Dendritic cell treated with granulocyte-macrophage colony-stimulating factor and Interleukin-4, amounts not matched to agents 40 ng/mL and 50 ng/mL, for 4 days (primary cell): ENCODE data around the gene SEC16A.

Source experiments
- H3K27ac Mint-ChIP-seq: one replicate; pipeline ENCODE4 v1.8.0; 2022; ENCODE audit warnings: mild to moderate bottlenecking, mixed read lengths
- H3K27me3 Mint-ChIP-seq: one replicate; pipeline ENCODE4 v1.8.0; 2022; ENCODE audit warnings: mild to moderate bottlenecking, mixed read lengths
- H3K36me3 Mint-ChIP-seq: one replicate; pipeline ENCODE4 v1.8.0; 2022; ENCODE audit warnings: low read depth, mixed read lengths
- H3K4me1 Mint-ChIP-seq: one replicate; pipeline ENCODE4 v1.8.0; 2022; ENCODE audit warnings: low read depth, mixed read lengths
- H3K4me3 Mint-ChIP-seq: one replicate; pipeline ENCODE4 v1.8.0; 2022; ENCODE audit warnings: mild to moderate bottlenecking, moderate library complexity, mixed read lengths
- H3K9me3 Mint-ChIP-seq: one replicate; pipeline ENCODE4 v1.8.0; 2022; ENCODE audit warnings: mixed read lengths
- intact Hi-C: fragments of 100-400 bp; cut with micrococcal nuclease; formaldehyde crosslinking; loops from one replicate; pipeline ENCODE4 v1.15.0; 2022

Gene SEC16A

DNA sequence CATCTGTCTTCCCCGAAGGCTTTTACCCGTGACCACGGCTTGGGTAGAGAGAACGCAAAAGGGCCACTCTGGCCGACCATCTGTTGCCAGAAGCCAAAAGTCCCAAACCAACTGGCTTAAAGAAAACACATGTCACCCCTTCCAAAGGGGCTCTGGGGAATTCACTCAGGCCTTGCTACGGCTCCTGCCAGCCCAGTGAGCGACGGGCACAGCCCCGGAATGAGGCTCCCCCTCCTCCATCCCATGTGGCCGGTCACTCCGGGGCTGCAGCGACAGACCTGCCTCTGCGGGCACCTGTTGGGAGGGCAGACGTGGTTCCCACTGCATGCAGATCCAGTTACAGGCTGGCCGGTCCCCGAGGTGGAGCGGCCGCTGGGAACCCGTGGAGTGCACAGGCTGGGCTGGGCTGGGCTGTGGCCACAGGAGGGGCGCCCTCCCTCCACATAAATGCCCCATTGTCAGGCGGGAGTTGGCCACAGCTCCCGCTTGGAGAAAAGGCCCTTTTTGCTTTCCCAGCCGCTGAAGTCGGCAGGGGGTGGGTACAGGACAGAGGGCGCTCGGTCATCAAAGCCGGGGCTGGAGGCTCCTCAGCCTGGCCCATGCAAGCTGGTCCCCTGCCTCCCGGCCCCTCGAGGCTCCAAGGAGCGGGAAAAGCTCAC is 43.1 kb upstream of the SEC16A start:
- H3K9me3 Mint-ChIP-seq: no peaks in the 10 kb centered on the region
- H3K4me1 Mint-ChIP-seq: peaks cover 90% of the 10 kb centered on the region
- intact Hi-C loops: no loop called here
- H3K4me3 Mint-ChIP-seq: no peak overlapping the region
- peaks cover 73% of the 10 kb centered on the region for H3K36me3 Mint-ChIP-seq
- peaks cover 3% of the 10 kb centered on the region for H3K27me3 Mint-ChIP-seq
- no peak overlapping the region for H3K27ac Mint-ChIP-seq

DNA sequence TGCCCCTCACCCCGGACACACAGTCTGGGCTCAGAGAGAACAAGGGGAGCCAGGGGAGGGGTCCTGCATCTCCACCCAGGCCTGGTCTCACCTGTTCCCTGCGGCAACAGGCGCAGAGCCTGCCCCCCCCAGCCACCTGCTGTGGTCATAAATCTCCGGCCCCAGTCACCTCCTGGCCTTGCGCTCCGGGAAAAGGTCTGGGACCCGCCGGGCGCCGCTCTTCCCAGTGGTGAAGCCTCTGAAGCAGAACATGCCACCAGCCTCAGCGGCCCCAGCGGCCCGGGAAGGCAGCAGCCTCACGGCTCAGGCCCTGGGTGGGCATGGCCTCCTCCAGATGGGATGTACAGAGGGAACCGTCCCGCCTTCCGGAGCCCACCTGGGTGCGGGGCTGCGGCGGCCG is 42.4 kb upstream of the SEC16A start:
- Mint-ChIP-seq H3K27me3 (peaks cover under 1% of the 10 kb centered on the region), H3K4me1 (peaks cover 90% of the 10 kb centered on the region), H3K4me3 (no peak overlapping the region), H3K9me3 (no peaks in the 10 kb centered on the region), H3K27ac (no peak overlapping the region), H3K36me3 (peaks cover 74% of the 10 kb centered on the region)
- intact Hi-C loops: no loop called here

DNA sequence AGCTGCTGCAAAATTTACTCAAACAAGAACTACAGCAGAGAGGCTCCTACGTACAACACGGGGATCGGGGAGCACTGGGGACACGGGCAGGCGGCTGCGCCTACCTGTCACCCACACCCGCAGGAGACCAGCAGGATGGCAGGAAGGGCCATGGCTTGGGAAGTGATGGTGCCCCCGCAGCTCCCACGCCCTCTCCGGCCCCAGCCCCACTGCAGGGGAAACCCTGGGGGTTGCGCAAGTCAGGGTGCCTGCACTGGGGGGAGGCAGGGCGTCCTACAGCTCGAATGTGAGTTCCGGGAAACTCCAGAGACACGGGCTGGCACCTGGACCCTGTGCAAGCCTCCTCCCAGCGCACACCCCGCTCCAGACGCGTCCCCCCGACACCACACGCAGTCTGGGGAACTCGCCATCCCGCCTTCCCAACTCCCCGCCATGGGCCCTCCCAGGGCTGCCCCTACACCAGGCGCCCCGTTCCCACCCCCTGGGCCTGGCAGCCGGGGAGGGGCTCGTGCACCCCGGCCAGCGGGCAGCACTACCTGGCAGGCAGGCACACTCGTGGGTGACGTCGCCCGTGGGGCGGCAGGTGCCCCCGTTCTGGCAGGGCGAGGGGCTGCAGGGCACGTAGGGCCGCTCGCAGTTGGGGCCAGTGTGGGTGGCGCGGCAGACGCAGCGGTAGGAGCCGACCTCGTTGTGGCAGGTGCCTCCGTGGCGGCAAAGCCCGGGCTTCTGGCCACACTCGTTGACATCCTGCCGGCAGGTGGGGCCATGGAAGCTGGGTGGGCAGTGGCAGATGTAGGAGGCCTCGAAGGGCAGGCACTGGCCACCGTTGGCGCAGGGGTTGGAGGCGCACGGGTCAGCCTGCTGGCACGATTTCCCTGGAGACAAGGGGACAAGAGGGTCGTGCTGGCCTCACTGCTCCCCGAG is 39.7 kb upstream of the SEC16A start:
- H3K36me3 Mint-ChIP-seq: peaks cover 94% of the 10 kb centered on the region
- H3K27me3 Mint-ChIP-seq: no peaks in the 10 kb centered on the region
- H3K4me1 Mint-ChIP-seq: peaks cover 67% of the 10 kb centered on the region
- peak overlapping the region; percentile 95 for H3K27ac Mint-ChIP-seq
- peak overlapping the region; percentile 60 for H3K4me3 Mint-ChIP-seq
- intact Hi-C loops: no loop called here
- no peaks in the 10 kb centered on the region for H3K9me3 Mint-ChIP-seq

DNA sequence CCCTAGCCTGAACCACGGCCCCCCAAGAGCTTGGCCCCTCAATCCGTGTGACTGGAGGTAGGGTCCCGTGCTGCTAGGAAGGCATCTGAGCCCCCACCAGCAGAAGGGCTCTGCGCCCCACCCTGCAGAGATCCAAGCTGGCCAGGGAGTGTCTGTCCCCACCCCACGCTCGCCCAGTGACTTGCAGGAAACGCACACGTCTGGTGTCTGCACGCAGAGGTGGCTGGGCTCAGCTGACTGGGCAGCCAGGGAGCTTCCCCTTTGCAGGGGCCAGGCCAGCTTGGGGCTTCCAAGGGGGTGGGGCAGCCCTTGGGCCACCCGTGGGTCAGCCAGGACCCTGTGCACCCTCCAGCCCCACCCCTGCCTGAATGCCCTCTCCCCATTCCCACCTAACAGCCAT is 38.7 kb upstream of the SEC16A start:
- intact Hi-C loops: no loop called here
- H3K27me3 Mint-ChIP-seq: no peaks in the 10 kb centered on the region

DNA sequence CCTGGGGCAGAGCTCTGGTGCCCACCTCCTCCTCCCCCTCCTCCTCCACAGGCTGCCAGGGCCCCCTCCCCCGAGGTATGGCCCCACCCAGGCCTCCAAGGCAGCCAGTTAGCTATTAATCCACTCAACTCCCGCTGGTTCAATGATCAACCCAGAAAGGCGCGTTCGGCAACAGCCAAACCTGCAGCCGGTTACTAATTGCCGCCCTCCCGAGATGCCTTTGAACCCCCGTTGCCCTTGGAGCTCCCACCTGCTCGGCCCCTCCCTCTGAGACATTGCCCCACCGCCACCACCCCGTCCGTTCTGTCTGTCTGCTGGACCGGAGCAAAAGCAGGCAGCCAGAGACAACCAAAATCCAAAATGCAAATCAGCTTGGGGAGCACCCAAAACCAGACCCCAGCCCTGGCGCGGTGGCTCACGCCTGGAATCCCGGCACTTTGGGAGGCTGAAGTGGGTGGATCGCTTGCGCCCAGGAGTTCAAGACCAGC is 37.3 kb upstream of the SEC16A start:
- Mint-ChIP-seq H3K27me3 (no peaks in the 10 kb centered on the region), H3K4me1 (peaks cover 45% of the 10 kb centered on the region), H3K27ac (peak overlapping the region; percentile 95), H3K9me3 (no peaks in the 10 kb centered on the region), H3K36me3 (peaks cover 94% of the 10 kb centered on the region), H3K4me3 (no peak overlapping the region)
- intact Hi-C loops: no loop called here

More for the DNA sequence above, 38.7 kb upstream of the SEC16A start:
- Mint-ChIP-seq H3K36me3 (peaks cover 94% of the 10 kb centered on the region), H3K4me3 (peak overlapping the region; percentile 67), H3K4me1 (peaks cover 58% of the 10 kb centered on the region), H3K27ac (peak overlapping the region; percentile 95), H3K9me3 (no peaks in the 10 kb centered on the region)

DNA sequence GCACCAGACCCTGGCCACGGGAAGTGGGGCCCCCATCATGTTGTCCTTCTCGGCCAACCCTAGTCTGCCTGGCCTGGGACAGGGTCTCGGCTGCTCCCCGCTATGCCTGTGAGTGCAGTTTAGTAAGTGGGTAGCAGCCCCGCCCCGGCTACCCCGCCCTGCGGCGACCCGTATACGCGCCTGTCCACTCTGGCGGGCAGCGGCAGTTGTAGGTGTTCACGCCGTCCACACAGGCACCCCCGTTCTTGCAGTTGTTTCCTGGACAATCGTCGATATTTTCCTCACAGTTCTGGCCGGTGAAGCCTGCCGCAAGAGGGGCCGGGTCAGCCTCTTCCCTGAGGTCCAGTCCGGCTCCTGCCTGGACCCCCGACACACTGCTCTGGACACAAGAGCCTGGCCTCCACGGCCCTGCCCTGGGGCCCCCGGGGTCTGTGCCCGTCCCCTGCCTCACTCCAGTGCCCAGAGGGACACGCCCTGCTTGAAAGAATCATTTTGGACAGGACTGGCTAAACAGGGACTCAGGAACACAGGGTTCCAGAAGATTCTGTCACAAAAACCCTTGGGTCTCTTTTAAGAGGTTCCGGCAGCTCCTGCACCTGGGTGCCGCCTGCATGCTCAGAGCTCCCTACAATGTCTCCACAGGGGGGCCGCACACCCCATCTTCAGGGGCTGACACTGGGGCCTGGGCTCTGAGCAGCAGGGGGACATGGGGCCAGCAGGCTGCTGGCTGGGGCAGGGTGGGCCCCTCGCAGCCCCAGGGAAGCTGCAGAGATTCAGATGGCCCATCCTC is 36.6 kb upstream of the SEC16A start:
- Mint-ChIP-seq H3K36me3 (peaks cover 97% of the 10 kb centered on the region), H3K4me1 (peaks cover 45% of the 10 kb centered on the region), H3K4me3 (no peak overlapping the region), H3K9me3 (no peaks in the 10 kb centered on the region), H3K27me3 (no peaks in the 10 kb centered on the region), H3K27ac (peak overlapping the region; percentile 95)
- intact Hi-C loops: no loop called here

DNA sequence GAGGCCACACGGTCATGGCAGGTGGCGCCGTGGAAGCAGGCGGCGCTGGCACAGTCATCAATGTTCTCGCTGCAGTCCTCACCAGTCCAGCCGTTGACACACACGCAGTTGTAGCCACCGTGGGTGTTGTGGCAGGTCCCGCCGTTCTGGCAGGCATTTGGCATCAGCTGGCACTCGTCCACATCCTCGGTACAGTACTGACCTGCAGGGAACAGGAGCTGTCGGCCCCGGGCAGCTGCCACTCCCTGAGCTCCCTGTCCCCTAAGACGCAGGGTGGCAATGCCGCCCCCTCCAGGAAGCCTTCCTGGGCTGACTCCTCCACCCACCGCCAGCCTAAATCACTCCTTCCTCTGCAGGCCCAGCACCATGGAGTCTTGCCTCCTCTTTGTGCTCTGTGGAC is 35.8 kb upstream of the SEC16A start:
- H3K27me3 Mint-ChIP-seq: no peaks in the 10 kb centered on the region
- H3K36me3 Mint-ChIP-seq: peaks cover 99% of the 10 kb centered on the region
- intact Hi-C loops: no loop called here
- H3K4me1 Mint-ChIP-seq: peaks cover 38% of the 10 kb centered on the region
- no peaks in the 10 kb centered on the region for H3K9me3 Mint-ChIP-seq
- H3K4me3 Mint-ChIP-seq: no peak overlapping the region
- H3K27ac Mint-ChIP-seq: no peak overlapping the region

DNA sequence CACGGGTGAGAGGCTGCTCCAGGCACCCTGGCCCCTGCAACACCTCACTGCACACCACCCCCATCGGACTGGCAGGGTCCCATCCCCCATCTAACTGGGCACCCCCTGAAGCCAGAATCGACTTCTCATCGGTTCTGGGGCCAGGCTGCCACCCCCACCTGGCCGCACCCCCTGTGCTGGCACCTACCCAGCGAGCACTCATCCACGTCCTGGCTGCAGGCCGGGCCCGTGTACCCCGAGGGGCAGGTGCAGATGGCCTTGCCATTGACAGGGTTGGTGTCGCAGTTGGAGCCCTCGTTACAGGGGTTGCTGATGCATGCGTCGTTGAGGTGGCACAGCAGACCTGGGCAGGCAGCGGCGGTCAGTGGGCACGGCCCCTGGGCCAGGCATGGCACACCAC is 35.1 kb upstream of the SEC16A start:
- no peaks in the 10 kb centered on the region for H3K9me3 Mint-ChIP-seq

DNA sequence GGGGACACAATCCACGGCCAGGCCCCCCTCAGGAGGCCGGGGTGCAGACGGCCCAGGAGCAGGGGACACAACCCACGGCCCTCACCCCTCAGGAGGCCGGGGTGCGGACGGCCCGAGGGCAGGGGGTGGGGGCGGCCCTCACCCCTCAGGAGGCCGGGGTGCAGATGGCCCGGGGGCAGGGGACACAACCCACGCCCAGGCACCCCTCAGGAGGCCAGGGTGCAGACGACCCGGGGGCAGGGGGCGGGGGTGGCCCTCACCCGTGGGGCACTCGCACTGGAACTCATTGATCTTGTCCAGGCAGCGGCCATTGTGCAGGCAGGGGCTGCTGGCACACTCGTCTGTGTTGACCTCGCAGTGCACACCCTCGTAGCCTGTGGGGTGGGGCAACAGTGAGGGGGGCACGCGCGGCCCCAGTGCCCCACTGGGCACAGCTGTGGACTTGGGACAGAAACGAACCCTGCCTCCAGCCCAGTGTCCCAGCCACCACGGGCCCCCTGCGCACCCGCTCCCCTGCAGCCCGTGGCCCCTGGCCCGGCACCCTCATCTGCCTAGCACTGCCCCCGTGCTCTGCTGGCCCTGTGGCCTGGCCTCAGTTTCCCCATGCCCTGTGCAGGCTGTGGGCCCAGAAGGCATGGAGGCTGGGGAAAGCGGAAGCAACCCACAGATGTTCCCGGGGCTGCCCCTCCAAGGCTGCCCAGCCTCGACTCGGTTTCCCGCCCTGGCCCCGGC is 34.3 kb upstream of the SEC16A start:
- intact Hi-C loops: no loop called here
- Mint-ChIP-seq H3K4me1 (peaks cover 23% of the 10 kb centered on the region), H3K4me3 (no peak overlapping the region), H3K27me3 (no peaks in the 10 kb centered on the region), H3K27ac (no peak overlapping the region), H3K36me3 (peaks cover 99% of the 10 kb centered on the region), H3K9me3 (no peaks in the 10 kb centered on the region)

More for the DNA sequence above, 35.1 kb upstream of the SEC16A start:
- Mint-ChIP-seq H3K27ac (no peak overlapping the region), H3K4me1 (peaks cover 31% of the 10 kb centered on the region), H3K4me3 (no peak overlapping the region), H3K36me3 (peaks cover 99% of the 10 kb centered on the region), H3K27me3 (no peaks in the 10 kb centered on the region)
- intact Hi-C loops: no loop called here

DNA sequence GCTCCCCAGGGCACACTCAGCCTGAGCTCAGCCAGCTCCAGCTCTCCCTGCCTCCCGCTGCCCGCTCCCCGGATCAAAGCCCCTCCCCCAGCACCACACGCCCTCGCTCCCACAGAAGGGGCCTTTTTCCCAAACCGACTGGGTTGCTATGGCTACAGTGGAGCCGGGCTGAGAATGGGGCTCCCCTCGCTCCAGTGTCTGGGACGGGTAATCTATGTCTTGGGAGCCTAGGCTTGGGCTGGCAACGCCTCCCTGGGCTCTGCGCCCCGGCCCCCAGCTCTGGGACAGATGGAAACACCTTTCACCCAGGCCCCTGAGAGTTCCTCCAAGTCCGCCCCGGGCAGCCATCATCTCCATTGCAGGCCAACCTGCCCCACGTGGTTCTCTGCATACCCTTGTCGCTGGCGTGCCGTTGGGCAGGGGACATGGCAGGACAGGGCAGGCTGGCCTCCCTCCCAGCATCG is 33.4 kb upstream of the SEC16A start:
- H3K36me3 Mint-ChIP-seq: peaks cover 99% of the 10 kb centered on the region
- intact Hi-C loops: no loop called here
- no peak overlapping the region for H3K27ac Mint-ChIP-seq
- H3K4me3 Mint-ChIP-seq: no peak overlapping the region
- no peaks in the 10 kb centered on the region for H3K27me3 Mint-ChIP-seq
- H3K9me3 Mint-ChIP-seq: no peaks in the 10 kb centered on the region
- H3K4me1 Mint-ChIP-seq: peaks cover 14% of the 10 kb centered on the region

DNA sequence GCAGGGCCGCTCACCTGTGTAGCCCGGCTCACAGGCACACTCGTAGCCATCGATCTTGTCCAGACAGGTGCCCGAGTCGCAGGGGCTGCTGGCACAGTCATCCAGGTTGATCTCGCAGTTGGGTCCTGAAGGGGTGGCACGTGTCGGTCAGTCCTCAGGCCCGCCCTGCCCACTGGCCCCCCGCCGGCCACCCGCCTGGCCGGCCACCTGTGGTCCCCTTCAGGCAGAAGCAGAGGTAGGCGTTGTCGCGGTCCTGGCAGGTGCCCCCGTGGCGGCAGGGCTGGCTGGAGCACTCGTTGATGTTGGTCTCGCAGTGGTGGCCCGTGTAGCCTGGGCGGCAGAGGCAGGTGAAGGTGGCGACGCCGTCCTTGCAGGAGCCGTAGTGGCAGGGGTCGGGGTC is 32.4 kb upstream of the SEC16A start:
- H3K9me3 Mint-ChIP-seq: no peaks in the 10 kb centered on the region
- H3K4me1 Mint-ChIP-seq: peaks cover 4% of the 10 kb centered on the region
- no peak overlapping the region for H3K4me3 Mint-ChIP-seq
- H3K27me3 Mint-ChIP-seq: no peaks in the 10 kb centered on the region
- no peak overlapping the region for H3K27ac Mint-ChIP-seq
- H3K36me3 Mint-ChIP-seq: peaks cover 100% of the 10 kb centered on the region
- intact Hi-C loops: no loop called here

DNA sequence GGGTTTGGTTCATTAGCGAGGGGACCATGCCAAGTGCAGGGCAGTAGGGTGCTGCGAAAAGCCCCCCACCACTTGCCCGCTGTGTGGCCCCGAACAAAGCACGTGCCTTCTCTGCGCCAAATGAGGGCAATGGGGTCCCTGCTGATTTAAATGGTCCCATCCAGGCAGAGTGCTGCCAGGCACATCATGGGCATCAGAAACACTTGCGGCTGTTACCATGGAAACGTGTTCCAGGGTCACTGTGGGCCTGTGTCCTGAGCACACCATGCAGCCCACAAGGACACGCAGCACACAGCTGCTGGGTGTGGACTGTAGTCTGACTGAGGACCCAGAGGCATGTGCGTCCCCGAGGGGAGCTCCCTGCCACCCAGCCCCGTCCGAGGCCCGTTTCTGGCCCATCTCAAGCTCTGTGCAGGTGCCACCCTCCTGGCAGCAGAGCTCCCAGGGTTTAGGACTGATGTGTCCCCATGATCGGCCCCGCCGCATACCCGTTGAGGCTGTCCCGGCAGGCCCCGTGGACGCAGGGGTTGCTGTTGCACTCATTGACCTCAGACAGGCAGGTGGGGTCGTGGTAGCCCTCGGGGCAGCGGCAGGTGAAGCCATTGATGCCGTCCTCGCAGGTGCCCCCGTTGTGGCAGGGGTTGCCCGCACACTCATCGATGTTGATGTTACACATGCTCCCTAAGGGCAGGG is 31.3 kb upstream of the SEC16A start:
- peaks cover 100% of the 10 kb centered on the region for H3K36me3 Mint-ChIP-seq
- H3K4me1 Mint-ChIP-seq: no peaks in the 10 kb centered on the region
- intact Hi-C loops: no loop called here
- no peak overlapping the region for H3K4me3 Mint-ChIP-seq
- H3K27me3 Mint-ChIP-seq: no peaks in the 10 kb centered on the region
- no peaks in the 10 kb centered on the region for H3K9me3 Mint-ChIP-seq
- H3K27ac Mint-ChIP-seq: no peak overlapping the region

DNA sequence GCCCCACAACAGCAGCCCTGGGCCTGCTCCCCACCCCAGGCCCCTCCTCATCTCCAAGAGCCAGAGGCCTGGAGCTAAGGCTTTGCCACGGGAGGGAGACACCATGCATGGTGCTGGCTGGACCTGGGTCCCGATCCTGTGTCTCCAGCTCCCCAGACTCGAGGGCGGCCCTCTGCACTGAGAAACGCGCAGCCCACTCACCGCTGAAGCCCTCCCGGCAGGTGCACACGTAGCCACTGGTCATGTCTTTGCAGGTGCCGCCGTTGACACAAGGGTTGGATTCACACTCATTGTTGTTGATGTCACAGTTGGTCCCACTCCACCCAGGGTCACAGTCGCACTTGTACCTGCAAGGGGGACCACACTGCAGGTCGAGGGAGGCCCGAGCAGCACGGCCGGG is 30.4 kb upstream of the SEC16A start:
- H3K4me1 Mint-ChIP-seq: no peaks in the 10 kb centered on the region
- no peak overlapping the region for H3K27ac Mint-ChIP-seq
- H3K9me3 Mint-ChIP-seq: no peaks in the 10 kb centered on the region
- no peaks in the 10 kb centered on the region for H3K27me3 Mint-ChIP-seq
- no peak overlapping the region for H3K4me3 Mint-ChIP-seq
- intact Hi-C loops: no loop called here
- peaks cover 100% of the 10 kb centered on the region for H3K36me3 Mint-ChIP-seq
